ENCODE measurements around the gene NFATC2. TPM values are rescaled to one million over a fixed set of nuclear protein-coding genes. Genes with fewer than 3 reads are reported as not detected.

Gene NFATC2
- total RNA-seq, 1 experiment from 2014 or later = 0.61 TPM

- no peaks in the 10 kb centered on the region for H3K4me1 ChIP-seq (ENCODE audit: insufficient read depth, low read length)
- no peak for DNase-seq
- no CpG with 5 or more reads among the region's 11 CpGs for WGBS (ENCODE audit: extremely low coverage, insufficient read length, low lambda C conversion rate)
These were observed 35.1 kb upstream of the NFATC2 start for GRCh38 chr20:51577432-51578144.

More at GRCh38 chr20:51577432-51578144, 35.1 kb upstream of the NFATC2 start:
- no peak overlapping the region for H3K18ac ChIP-seq (ENCODE audit: insufficient read length, low read depth, low read length)
- H2BK12ac ChIP-seq (ENCODE audit: insufficient read length, low read depth, low read length) = no peak overlapping the region
- H2AK5ac ChIP-seq (ENCODE audit: insufficient read length, low read length) = no peak overlapping the region
- Mint-ChIP-seq H3K4me1 (peaks cover 0 to 4% of the 10 kb centered on the region in 2 experiments; a peak in 2 of 4 replicates), H3K27me3 (ENCODE audit: low read depth) (peaks cover 22% of the 10 kb centered on the region), H3K27ac (no peak overlapping the region), H3K9me3 (peaks cover 0 to 3% of the 10 kb centered on the region in 2 experiments; a peak in 2 of 5 replicates), H3K36me3 (ENCODE audit: insufficient read depth in 1 of 3, low read depth in 3 of 3) (no peaks in the 10 kb centered on the region), H3K4me3 (no peak overlapping the region)
- no peak overlapping the region for H3K9ac ChIP-seq (ENCODE audit: extremely low read depth, insufficient read length, low read length)
- H3K23ac ChIP-seq (ENCODE audit: insufficient read length, low read depth, low read length) = no peak overlapping the region
- no peak overlapping the region for H2BK120ac ChIP-seq (ENCODE audit: low read depth, low read length, poor library complexity, severe bottlenecking)
- H2BK20ac ChIP-seq (ENCODE audit: low read depth, low read length, poor library complexity, severe bottlenecking) = no peak overlapping the region
- H3K27ac ChIP-seq (ENCODE audit: insufficient read length, low read depth, low read length) = no peak overlapping the region
- no peaks in the 10 kb centered on the region for H4K20me1 ChIP-seq (ENCODE audit: control insufficient read depth, insufficient read depth, insufficient read length)
- no peaks in the 10 kb centered on the region for H3K27me3 ChIP-seq (ENCODE audit: insufficient read depth, low read length)
- H4K5ac ChIP-seq (ENCODE audit: insufficient read length, low read depth, low read length) = no peak overlapping the region
- no peak overlapping the region for H3T11ph ChIP-seq (ENCODE audit: low read length)
- peak; percentile 29; the same call in 1 of the 3 replicates for TF ChIP-seq CTCF (conservative IDR thresholded peaks at IDR 0.05)
- no peaks in the 10 kb centered on the region for H3K9me3 ChIP-seq (ENCODE audit: control insufficient read depth, low read depth, low read length)
- H3K4me2 ChIP-seq (ENCODE audit: insufficient read depth, insufficient read length, low read length) = no peak overlapping the region
- no peaks in the 10 kb centered on the region for H3K79me1 ChIP-seq (ENCODE audit: insufficient read depth, low read depth, low read length, poor library complexity, severe bottlenecking)
- no peak overlapping the region for H3K4ac ChIP-seq (ENCODE audit: low read depth, low read length)
- no peak overlapping the region for H2BK15ac ChIP-seq (ENCODE audit: low read depth, low read length)
- no peak overlapping the region for H4K8ac ChIP-seq (replicated peaks; ENCODE audit: insufficient read length, low read depth, low read length)
- H4K91ac ChIP-seq (ENCODE audit: insufficient read length, low read depth, low read length) = no peak overlapping the region
- no peak overlapping the region for H2AFZ ChIP-seq (ENCODE audit: low read length)
- H3K14ac ChIP-seq (ENCODE audit: insufficient read depth, low read length) = no peak overlapping the region
- H3K79me2 ChIP-seq (ENCODE audit: insufficient read depth, low read length) = no peaks in the 10 kb centered on the region
- no peaks in the 10 kb centered on the region for H3K23me2 ChIP-seq (ENCODE audit: insufficient read length, low read depth, low read length, poor library complexity, severe bottlenecking)
- H2BK5ac ChIP-seq (ENCODE audit: insufficient read length, low read length) = no peak overlapping the region
- H3K56ac ChIP-seq (ENCODE audit: insufficient read length, low read depth, low read length) = no peak overlapping the region
